Suprapubic skin (tissue), 4 donors: ENCODE data around the gene RNASEL. TPM values are rescaled to one million over a fixed set of nuclear protein-coding genes. Genes with fewer than 3 reads are reported as not detected.

Source experiments
- DNase-seq, 2 donors: peaks; one replicate each; pipeline ENCODE4 v3.0.0-alpha.2; 2019; ENCODE audit warnings: low spot score in 2 of 2
- H3K27ac ChIP-seq: fragments of 200-600 bp; sonication (generic); one replicate; pipeline ENCODE4 v1.5.1; 2019
- H3K27me3 ChIP-seq: fragments of 200-600 bp; sonication (generic); one replicate; pipeline ENCODE4 v1.5.1; 2019
- H3K36me3 ChIP-seq: fragments of 200-600 bp; sonication (generic); one replicate; pipeline ENCODE4 v1.5.1; 2019
- H3K4me1 ChIP-seq: fragments of 200-600 bp; sonication (generic); one replicate; pipeline ENCODE4 v1.5.1; 2019
- H3K4me3 ChIP-seq: fragments of 200-600 bp; sonication (generic); one replicate; pipeline ENCODE4 v1.5.1; 2019; ENCODE audit warnings: mild to moderate bottlenecking
- H3K9me3 ChIP-seq: fragments of 200-600 bp; sonication (generic); one replicate; pipeline ENCODE4 v1.5.1; 2019
- EP300 ChIP-seq: sonication (generic); formaldehyde crosslinking; IDR thresholded peaks from one replicate; pipeline ENCODE4 v1.6.1; 2017; ENCODE audit warnings: antibody characterized with exemption
- POLR2A ChIP-seq, 2 donors: fragments of 450-650 bp; IDR thresholded peaks; one replicate each; pipeline ENCODE4 v1.6.1; 2017; ENCODE audit warnings: antibody characterized with exemption in 2 of 2, mild to moderate bottlenecking in 2 of 2, moderate library complexity in 2 of 2
- POLR2AphosphoS5 ChIP-seq, 3 donors: sonication (generic); formaldehyde crosslinking; IDR thresholded peaks; one replicate each; pipeline ENCODE4 v1.6.1; 2017; ENCODE audit warnings: antibody characterized with exemption in 3 of 3
- WGBS: methylation state at CpG from one replicate; pipeline ENCODE4 v1.1.5; 2018; 5-methylcytosine and 5-hydroxymethylcytosine counted together
- total RNA-seq, 4 donors: library from RNA; depleted of rRNA; stranded (reverse); fragments of >200 nt; gene quantifications; one replicate each; pipeline ENCODE4 v1.1.0, GENCODE V29; 2016
- TF ChIP-seq, protein P1 (sequence below), 2 donors: fragments of 200-600 bp in 1 of 2; fragments of 450-650 bp in 1 of 2; sonication (generic) in 1 of 2; IDR thresholded peaks; one replicate each; pipeline ENCODE4 v1.5.1; 2016 to 2019; ENCODE audit warnings: antibody characterized with exemption in 2 of 2, mild to moderate bottlenecking in 1 of 2, moderate library complexity in 1 of 2

Gene RNASEL
- total RNA-seq, 4 donors from 2014 or later: 4.1 to 10.7 (median 6.2) TPM

DNA sequence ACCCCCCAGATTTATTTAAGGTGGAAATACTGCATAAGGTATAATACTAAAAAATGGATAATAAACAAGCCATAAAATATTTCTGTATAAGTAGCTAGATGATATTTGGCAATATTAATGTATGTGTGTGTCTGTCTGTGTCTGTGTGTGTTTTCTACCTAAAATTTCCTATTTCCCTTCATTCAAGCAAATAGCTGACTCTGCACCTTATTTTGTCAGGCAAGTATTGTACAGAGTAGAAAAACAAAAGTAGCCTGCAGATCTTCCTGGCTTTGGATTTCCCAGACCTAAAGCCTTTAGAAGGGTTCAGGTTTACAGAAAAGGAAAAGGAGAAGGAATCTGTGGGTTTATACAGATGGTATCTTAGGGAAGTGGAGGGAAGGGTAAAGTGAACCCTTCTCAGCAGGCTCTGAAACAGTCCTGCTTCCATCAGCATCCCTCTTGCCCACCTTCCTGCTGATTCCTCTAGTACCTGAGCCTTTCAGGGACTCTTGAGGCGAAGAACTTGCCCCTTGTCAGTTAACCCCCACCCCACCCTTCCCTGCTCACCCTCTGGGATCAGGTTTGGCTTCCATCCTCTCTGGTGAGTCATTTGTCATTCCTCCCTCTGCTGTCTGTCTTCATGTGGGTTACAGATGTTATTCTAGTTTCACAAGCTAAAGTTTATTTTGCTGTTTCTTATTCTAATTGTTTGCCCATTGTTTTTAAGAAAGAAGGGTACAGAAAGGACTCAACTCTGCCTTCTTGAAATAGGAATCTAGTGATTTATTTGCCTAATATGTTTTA is 36.9 kb upstream of the RNASEL start:
- no peak overlapping the region for H3K4me3 ChIP-seq
- no peaks in the 10 kb centered on the region for H3K9me3 ChIP-seq
- TF ChIP-seq, protein P1, sequence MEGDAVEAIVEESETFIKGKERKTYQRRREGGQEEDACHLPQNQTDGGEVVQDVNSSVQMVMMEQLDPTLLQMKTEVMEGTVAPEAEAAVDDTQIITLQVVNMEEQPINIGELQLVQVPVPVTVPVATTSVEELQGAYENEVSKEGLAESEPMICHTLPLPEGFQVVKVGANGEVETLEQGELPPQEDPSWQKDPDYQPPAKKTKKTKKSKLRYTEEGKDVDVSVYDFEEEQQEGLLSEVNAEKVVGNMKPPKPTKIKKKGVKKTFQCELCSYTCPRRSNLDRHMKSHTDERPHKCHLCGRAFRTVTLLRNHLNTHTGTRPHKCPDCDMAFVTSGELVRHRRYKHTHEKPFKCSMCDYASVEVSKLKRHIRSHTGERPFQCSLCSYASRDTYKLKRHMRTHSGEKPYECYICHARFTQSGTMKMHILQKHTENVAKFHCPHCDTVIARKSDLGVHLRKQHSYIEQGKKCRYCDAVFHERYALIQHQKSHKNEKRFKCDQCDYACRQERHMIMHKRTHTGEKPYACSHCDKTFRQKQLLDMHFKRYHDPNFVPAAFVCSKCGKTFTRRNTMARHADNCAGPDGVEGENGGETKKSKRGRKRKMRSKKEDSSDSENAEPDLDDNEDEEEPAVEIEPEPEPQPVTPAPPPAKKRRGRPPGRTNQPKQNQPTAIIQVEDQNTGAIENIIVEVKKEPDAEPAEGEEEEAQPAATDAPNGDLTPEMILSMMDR (IDR thresholded peaks at IDR 0.05): no peak
- no peak for TF ChIP-seq POLR2A (IDR thresholded peaks at IDR 0.05)
- TF ChIP-seq EP300: no peak
- no peak for TF ChIP-seq POLR2AphosphoS5 (IDR thresholded peaks at IDR 0.05)
- no peak for DNase-seq
- no peaks in the 10 kb centered on the region for H3K36me3 ChIP-seq
- H3K4me1 ChIP-seq: peaks cover 36% of the 10 kb centered on the region
- no peaks in the 10 kb centered on the region for H3K27me3 ChIP-seq
- H3K27ac ChIP-seq: no peak overlapping the region
- WGBS: 29% methylated on average over 1 of the region's 1 CpG

- TF ChIP-seq POLR2A (IDR thresholded peaks at IDR 0.05): no peak
- TF ChIP-seq POLR2AphosphoS5 (IDR thresholded peaks at IDR 0.05): no peak
- Histone ChIP-seq H3K4me1 (peaks cover 36% of the 10 kb centered on the region), H3K9me3 (no peaks in the 10 kb centered on the region), H3K27ac (no peak overlapping the region), H3K4me3 (no peak overlapping the region), H3K36me3 (no peaks in the 10 kb centered on the region), H3K27me3 (no peaks in the 10 kb centered on the region)
- 77% methylated on average over 3 of the region's 3 CpGs for WGBS
- no peak for DNase-seq
Observed at GRCh38 chr1:182625024-182625423, 36.0 kb upstream of the RNASEL start.

GRCh38 chr1:182624577-182624976 is 35.5 kb upstream of the RNASEL start:
- DNase-seq: no peak
- Histone ChIP-seq H3K4me3 (no peak overlapping the region), H3K9me3 (no peaks in the 10 kb centered on the region), H3K36me3 (no peaks in the 10 kb centered on the region), H3K27ac (no peak overlapping the region), H3K4me1 (peaks cover 36% of the 10 kb centered on the region), H3K27me3 (no peaks in the 10 kb centered on the region)
- TF ChIP-seq POLR2AphosphoS5 (IDR thresholded peaks at IDR 0.05): no peak
- TF ChIP-seq POLR2A (IDR thresholded peaks at IDR 0.05): no peak
- 55% methylated on average over 1 of the region's 1 CpG for WGBS

DNA sequence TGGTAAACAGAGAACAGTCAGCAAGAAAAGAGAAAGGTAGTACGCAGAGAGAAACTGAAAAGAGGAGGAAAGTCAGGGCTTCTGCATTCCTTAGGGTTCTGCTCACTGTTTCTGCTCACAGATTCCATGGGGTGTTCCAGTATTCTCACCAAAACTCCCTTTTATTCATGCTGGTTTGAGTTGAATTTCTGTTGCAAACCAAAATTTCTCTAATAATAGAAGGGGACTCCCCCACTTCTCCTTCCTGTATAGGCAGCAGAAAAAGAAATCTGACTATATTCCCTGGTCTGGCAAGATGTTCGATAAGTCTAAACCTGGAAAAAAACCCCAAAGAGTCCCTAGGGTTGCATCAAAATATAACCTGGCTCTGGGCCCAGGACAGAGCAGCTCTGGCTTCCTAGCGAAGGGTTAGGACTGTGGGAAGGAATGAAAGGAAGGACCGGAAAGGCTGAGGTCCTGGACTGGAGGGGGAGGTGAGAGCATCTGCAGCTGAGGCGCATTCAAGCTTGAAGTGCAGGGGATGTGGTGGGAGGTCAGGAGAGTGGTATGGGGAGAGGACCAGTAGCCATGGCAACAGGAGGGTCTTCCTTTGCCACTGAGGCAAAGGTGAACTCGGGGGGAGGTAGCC is 34.0 kb upstream of the RNASEL start:
- no peaks in the 10 kb centered on the region for H3K27me3 ChIP-seq
- no peak overlapping the region for H3K27ac ChIP-seq
- 49% methylated on average over 6 of the region's 6 CpGs for WGBS
- TF ChIP-seq, protein P1 (IDR thresholded peaks at IDR 0.05): no peak
- TF ChIP-seq EP300 (no peak), POLR2A (IDR thresholded peaks at IDR 0.05) (no peak), POLR2AphosphoS5 (IDR thresholded peaks at IDR 0.05) (no peak)
- no peaks in the 10 kb centered on the region for H3K36me3 ChIP-seq
- DNase-seq: no peak
- H3K4me3 ChIP-seq: no peak overlapping the region
- no peaks in the 10 kb centered on the region for H3K9me3 ChIP-seq
- H3K4me1 ChIP-seq: peaks cover 36% of the 10 kb centered on the region

DNA sequence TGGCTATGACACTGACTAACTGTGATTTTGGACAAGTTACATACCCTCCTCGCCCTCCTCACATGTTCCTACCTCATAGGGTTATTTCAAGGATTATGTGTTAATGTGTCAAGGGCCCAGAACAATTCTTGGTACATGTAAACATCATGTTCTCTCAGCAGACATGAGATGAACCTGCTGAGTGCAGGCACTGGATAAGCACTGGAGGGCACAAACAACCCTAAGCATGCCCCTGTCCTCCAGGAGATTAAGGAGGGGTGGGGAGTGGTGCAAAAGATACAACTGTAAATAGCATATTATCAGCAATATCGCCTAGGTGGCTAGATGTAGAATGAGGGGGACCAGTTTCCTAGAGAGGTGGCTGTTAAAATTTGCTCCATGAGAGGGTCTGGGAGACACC is 32.9 kb upstream of the RNASEL start:
- TF ChIP-seq POLR2AphosphoS5 (IDR thresholded peaks at IDR 0.05) (no peak), EP300 (no peak)
- no peak for DNase-seq
- Histone ChIP-seq H3K36me3 (no peaks in the 10 kb centered on the region), H3K27ac (no peak overlapping the region), H3K4me3 (no peak overlapping the region), H3K9me3 (no peaks in the 10 kb centered on the region), H3K4me1 (peaks cover 35% of the 10 kb centered on the region), H3K27me3 (no peaks in the 10 kb centered on the region)
- 93% methylated on average over 2 of the region's 2 CpGs for WGBS

GRCh38 chr1:182620924-182621585 is 32.0 kb upstream of the RNASEL start:
- no peak for TF ChIP-seq EP300
- TF ChIP-seq POLR2A (IDR thresholded peaks at IDR 0.05): no peak
- no peak for TF ChIP-seq POLR2AphosphoS5 (IDR thresholded peaks at IDR 0.05)
- TF ChIP-seq, protein P1 (IDR thresholded peaks at IDR 0.05): no peak
- H3K27ac ChIP-seq: no peak overlapping the region
- no peaks in the 10 kb centered on the region for H3K27me3 ChIP-seq
- H3K4me1 ChIP-seq: peaks cover 34% of the 10 kb centered on the region
- H3K9me3 ChIP-seq: no peaks in the 10 kb centered on the region
- H3K36me3 ChIP-seq: no peaks in the 10 kb centered on the region
- DNase-seq: no peak
- H3K4me3 ChIP-seq: no peak overlapping the region
